HepG2 (cell line): ENCODE measurements around the gene NFS1. TPM values are rescaled to one million over a fixed set of nuclear protein-coding genes. Genes with fewer than 3 reads are reported as not detected.

Experiments used
- ATF7 ChIP-seq, 2 experiments: fragments of 450-650 bp in 1 of 2; sonication (generic) in 1 of 2; formaldehyde crosslinking in 1 of 2; IDR thresholded peaks; 2 replicates each; pipeline versions ENCODE4 v1.4.0 to v1.6.1; 2016 to 2020; ENCODE audit warnings: antibody characterized with exemption in 1 of 2, mild to moderate bottlenecking in 1 of 2, missing genetic modification reagents in 1 of 2
- ATF7-NPFF ChIP-seq: sonication (generic); formaldehyde crosslinking; IDR thresholded peaks from 2 replicates; pipeline ENCODE4 v1.8.1; 2023; ENCODE audit warnings: mild to moderate bottlenecking, low read depth, missing genetic modification reagents, moderate library complexity
- ELF3 ChIP-seq: IDR thresholded peaks from 2 replicates; pipeline ENCODE4 v1.6.1; 2016; ENCODE audit warnings: missing genetic modification reagents, missing compliant biosample characterization
- HDAC6 ChIP-seq: fragments of 200-600 bp; sonication (generic); IDR thresholded peaks from 2 replicates; pipeline ENCODE4 v1.7.0; 2017; ENCODE audit warnings: mild to moderate bottlenecking, antibody characterized with exemption, low read length, low read depth
- HNF4A ChIP-seq: sonication (generic); formaldehyde crosslinking; IDR thresholded peaks from 2 replicates; pipeline ENCODE4 v1.4.0; 2020; ENCODE audit warnings: missing genetic modification reagents
- HNRNPLL ChIP-seq: fragments of 200-400 bp; formaldehyde crosslinking; IDR thresholded peaks from 2 replicates; pipeline ENCODE4 v1.6.1; 2017; ENCODE audit warnings: mild to moderate bottlenecking, low read depth, low read length; ENCODE audit not compliant: poor library complexity, severe bottlenecking
- HOXD1 ChIP-seq: sonication (generic); formaldehyde crosslinking; IDR thresholded peaks from 2 replicates; pipeline ENCODE4 v1.5.0; 2020; ENCODE audit warnings: missing genetic modification reagents
- JUND ChIP-seq: sonication (generic); formaldehyde crosslinking; IDR thresholded peaks from 2 replicates; pipeline ENCODE4 v1.8.0; 2022; ENCODE audit warnings: mild to moderate bottlenecking, missing genetic modification reagents
- MAFG ChIP-seq: sonication (generic); formaldehyde crosslinking; IDR thresholded peaks from 2 replicates; pipeline ENCODE4 v1.5.1; 2020; ENCODE audit warnings: mild to moderate bottlenecking, missing genetic modification reagents
- MAZ ChIP-seq, 2 experiments: sonication (generic) in 1 of 2; formaldehyde crosslinking in 1 of 2; IDR thresholded peaks; 2 replicates each; pipeline versions ENCODE4 v1.5.0 to v1.6.1; 2012 to 2020; ENCODE audit warnings: low read depth in 2 of 2, mild to moderate bottlenecking in 2 of 2, borderline replicate concordance in 1 of 2, improper control_type of control experiment in 1 of 2, low read length in 1 of 2, missing genetic modification reagents in 1 of 2, moderate library complexity in 1 of 2
- NBN ChIP-seq: fragments of 450-650 bp; conservative IDR thresholded peaks from 2 replicates; pipeline ENCODE4 v1.6.1; 2017
- NFKBIZ ChIP-seq: IDR thresholded peaks from 2 replicates; pipeline ENCODE4 v1.6.1; 2018; ENCODE audit warnings: missing genetic modification reagents, missing compliant biosample characterization
- NFYC ChIP-seq: IDR thresholded peaks from 2 replicates; pipeline ENCODE4 v1.6.1; 2016; ENCODE audit warnings: missing genetic modification reagents, missing compliant biosample characterization
- POLR2G ChIP-seq: fragments of 200-400 bp; formaldehyde crosslinking; IDR thresholded peaks from 2 replicates; pipeline ENCODE4 v1.6.1; 2018; ENCODE audit warnings: mild to moderate bottlenecking, low read depth, low read length, moderate library complexity
- TCF12 ChIP-seq, 2 experiments: fragments of 450-650 bp in 1 of 2; sonication (generic) in 1 of 2; formaldehyde crosslinking in 1 of 2; IDR thresholded peaks; 2 replicates each; pipeline versions ENCODE4 v1.6.1 to v1.8.0; 2017 to 2022; ENCODE audit warnings: antibody characterized with exemption in 1 of 2, mild to moderate bottlenecking in 1 of 2, missing genetic modification reagents in 1 of 2, moderate library complexity in 1 of 2
- ZBTB7B ChIP-seq: sonication (generic); formaldehyde crosslinking; IDR thresholded peaks from 2 replicates; pipeline ENCODE4 v1.4.0; 2020; ENCODE audit warnings: missing genetic modification reagents
- ZBTB8A ChIP-seq: sonication (generic); formaldehyde crosslinking; IDR thresholded peaks from 2 replicates; pipeline ENCODE4 v1.4.0; 2020; ENCODE audit warnings: mild to moderate bottlenecking, low read depth, missing genetic modification reagents, borderline replicate concordance
- ZNF143 ChIP-seq: sonication (generic); formaldehyde crosslinking; IDR thresholded peaks from 2 replicates; pipeline ENCODE4 v1.4.0; 2020; ENCODE audit warnings: missing genetic modification reagents
- ZNF264 ChIP-seq: sonication (generic); formaldehyde crosslinking; IDR thresholded peaks from 2 replicates; pipeline ENCODE4 v1.4.0; 2020; ENCODE audit warnings: missing genetic modification reagents
- ZNF431 ChIP-seq: sonication (generic); formaldehyde crosslinking; IDR thresholded peaks from 2 replicates; pipeline ENCODE4 v1.9.0; 2022; ENCODE audit warnings: missing genetic modification reagents, low read depth, mild to moderate bottlenecking, borderline replicate concordance
- ZNF570 ChIP-seq: sonication (generic); formaldehyde crosslinking; IDR thresholded peaks from 2 replicates; pipeline ENCODE4 v1.4.0; 2020; ENCODE audit warnings: mild to moderate bottlenecking, missing genetic modification reagents, borderline replicate concordance
- ZNF589 ChIP-seq: sonication (generic); formaldehyde crosslinking; conservative IDR thresholded peaks from 2 replicates; pipeline ENCODE4 v1.8.0; 2022; ENCODE audit warnings: mild to moderate bottlenecking, moderate library complexity, missing genetic modification reagents
- ZNF616 ChIP-seq: sonication (generic); formaldehyde crosslinking; IDR thresholded peaks from 2 replicates; pipeline ENCODE4 v1.5.0; 2020; ENCODE audit warnings: low read depth, mild to moderate bottlenecking, missing genetic modification reagents
- ZNF790 ChIP-seq: sonication (generic); formaldehyde crosslinking; IDR thresholded peaks from 2 replicates; pipeline ENCODE4 v1.8.0; 2022; ENCODE audit warnings: missing genetic modification reagents, mild to moderate bottlenecking, borderline replicate concordance
- polyA plus RNA-seq, 8 experiments: library from polyadenylated mRNA; depleted of rRNA in 3 of 8; stranded (reverse) in 7 of 8; unstranded in 1 of 8; fragments of >200 nt; fragmentation: Illumina TruSeq in 4 of 8; extraction: Trizol in 4 of 8; gene quantifications; 2 replicates each; pipeline versions ENCODE4 v1.2.1 to v1.2.3, GENCODE V29; 2011 to 2016; ENCODE audit warnings: low read depth in 4 of 8, missing spikeins in 1 of 8, mixed read lengths in 1 of 8; ENCODE audit not compliant: insufficient read depth in 1 of 8
- total RNA-seq, 5 experiments: library from RNA; depleted of rRNA; stranded (reverse); fragments of >200 nt; fragmentation: Illumina TruSeq; extraction: Trizol; gene quantifications; 2 replicates each; pipeline ENCODE4 v1.2.3, GENCODE V29; 2016; ENCODE audit warnings: low read depth in 1 of 5
- TF ChIP-seq, protein P1 (sequence below): sonication (generic); formaldehyde crosslinking; IDR thresholded peaks from 2 replicates; pipeline ENCODE4 v1.8.0; 2022; ENCODE audit warnings: mild to moderate bottlenecking, missing genetic modification reagents, moderate library complexity
- TF ChIP-seq, protein P2 (sequence below): sonication (generic); formaldehyde crosslinking; IDR thresholded peaks from 2 replicates; pipeline ENCODE4 v1.4.0; 2020; ENCODE audit warnings: mild to moderate bottlenecking, missing genetic modification reagents
- TF ChIP-seq, protein P3 (sequence below): IDR thresholded peaks from 2 replicates; pipeline ENCODE4 v1.6.1; 2016; ENCODE audit warnings: mild to moderate bottlenecking, missing biosample characterization, missing genetic modification reagents
- TF ChIP-seq, protein P4 (sequence below): fragments of 450-650 bp; IDR thresholded peaks from 2 replicates; pipeline ENCODE4 v1.6.1; 2017

Gene NFS1
- total and polyA plus RNA-seq, 2 of the 13 experiments (the other 11 are each of a cell fraction or from before 2014, with no cell fraction given): 65.9 to 88.1 TPM

DNA sequence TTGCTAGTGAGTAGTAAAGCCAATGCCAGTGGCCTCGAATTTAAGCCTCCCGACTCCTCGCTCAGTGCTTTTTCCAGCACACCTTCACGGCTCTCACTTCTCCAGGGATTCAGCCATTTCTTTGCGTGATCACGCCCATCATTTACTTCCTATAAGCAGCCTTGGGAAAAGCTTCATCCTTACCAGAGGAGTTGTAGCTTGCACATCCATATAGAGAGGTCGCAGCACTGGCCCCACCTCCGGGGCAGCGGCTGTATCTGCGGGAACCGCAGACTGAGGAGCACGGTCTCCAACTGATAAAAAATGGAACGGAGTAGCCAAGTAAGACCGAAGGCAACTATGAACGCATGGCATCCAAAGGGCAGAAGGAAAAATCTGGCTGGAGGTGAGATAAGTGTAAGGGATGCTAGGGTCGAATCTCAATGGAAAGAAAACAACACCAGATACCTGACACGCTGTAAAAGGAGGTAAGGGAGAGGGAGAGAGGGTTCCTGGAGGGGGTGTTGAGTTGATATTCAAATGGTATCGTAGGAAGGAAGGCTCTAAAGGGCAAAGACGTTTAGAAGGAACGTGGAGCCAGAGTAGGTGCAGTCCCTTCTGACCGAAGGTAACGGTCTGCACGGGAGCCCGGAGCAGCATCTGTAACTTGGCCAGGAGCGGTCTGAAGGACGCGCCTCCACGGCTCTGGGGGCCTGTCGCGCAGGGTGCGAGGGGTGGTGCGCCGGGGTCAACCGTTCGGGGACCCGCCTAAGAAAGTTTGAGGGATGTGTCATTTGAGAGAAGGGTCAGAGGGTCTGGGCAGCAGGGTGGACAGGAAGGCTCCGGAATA, 640 bp downstream of the NFS1 start (continued):
- TF ChIP-seq, protein P1, sequence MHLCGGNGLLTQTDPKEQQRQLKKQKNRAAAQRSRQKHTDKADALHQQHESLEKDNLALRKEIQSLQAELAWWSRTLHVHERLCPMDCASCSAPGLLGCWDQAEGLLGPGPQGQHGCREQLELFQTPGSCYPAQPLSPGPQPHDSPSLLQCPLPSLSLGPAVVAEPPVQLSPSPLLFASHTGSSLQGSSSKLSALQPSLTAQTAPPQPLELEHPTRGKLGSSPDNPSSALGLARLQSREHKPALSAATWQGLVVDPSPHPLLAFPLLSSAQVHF (CRISPR knock-in tag): no peak; the same call in 1 of the 2 replicates
- TF ChIP-seq JUND (no peak), ZNF264 (no peak), NFYC (CRISPR knock-in tag) (no peak), ZNF616 (no peak; the same call in 1 of the 2 replicates), ZNF143 (CRISPR knock-in tag) (no peak), ZNF570 (peak; percentile 92), ZNF589 (CRISPR knock-in tag) (peak; percentile 60; the same call in 1 of the 2 replicates), HNF4A (CRISPR knock-in tag) (0 out of 2 replicates have a peak, but pooled peaks have one; percentile 5), ZNF790 (CRISPR knock-in tag) (peak; percentile 22; the same call in 1 of the 2 replicates), HNRNPLL (no peak), NFKBIZ (CRISPR knock-in tag) (no peak), ZBTB7B (no peak), ZBTB8A (CRISPR knock-in tag) (no peak; the same call in 1 of the 2 replicates), MAZ (IDR thresholded peaks at IDR 0.05; ENCODE audit: borderline replicate concordance, low read depth, low read length) (no peak), MAZ (CRISPR knock-in tag; IDR thresholded peaks at IDR 0.05; ENCODE audit: low read depth) (no peak; the same call in 1 of the 2 replicates), HOXD1 (no peak), MAFG (CRISPR knock-in tag) (no peak), POLR2G (no peak), ATF7-NPFF (CRISPR knock-in tag) (no peak), ZNF431 (no peak), HDAC6 (no peak), TCF12 (IDR thresholded peaks at IDR 0.05) (no peak), TCF12 (CRISPR knock-in tag; IDR thresholded peaks at IDR 0.05) (no peak), NBN (no peak), ELF3 (CRISPR knock-in tag) (no peak), ATF7 (IDR thresholded peaks at IDR 0.05) (no peak), ATF7 (CRISPR knock-in tag; IDR thresholded peaks at IDR 0.05) (0 out of 2 replicates have a peak, but pooled peaks have one; percentile 36)
- TF ChIP-seq, protein P2, sequence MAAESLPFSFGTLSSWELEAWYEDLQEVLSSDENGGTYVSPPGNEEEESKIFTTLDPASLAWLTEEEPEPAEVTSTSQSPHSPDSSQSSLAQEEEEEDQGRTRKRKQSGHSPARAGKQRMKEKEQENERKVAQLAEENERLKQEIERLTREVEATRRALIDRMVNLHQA (CRISPR knock-in tag): no peak
- TF ChIP-seq, protein P3, sequence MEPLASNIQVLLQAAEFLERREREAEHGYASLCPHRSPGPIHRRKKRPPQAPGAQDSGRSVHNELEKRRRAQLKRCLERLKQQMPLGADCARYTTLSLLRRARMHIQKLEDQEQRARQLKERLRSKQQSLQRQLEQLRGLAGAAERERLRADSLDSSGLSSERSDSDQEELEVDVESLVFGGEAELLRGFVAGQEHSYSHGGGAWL (CRISPR knock-in tag): no peak
- TF ChIP-seq, protein P4, sequence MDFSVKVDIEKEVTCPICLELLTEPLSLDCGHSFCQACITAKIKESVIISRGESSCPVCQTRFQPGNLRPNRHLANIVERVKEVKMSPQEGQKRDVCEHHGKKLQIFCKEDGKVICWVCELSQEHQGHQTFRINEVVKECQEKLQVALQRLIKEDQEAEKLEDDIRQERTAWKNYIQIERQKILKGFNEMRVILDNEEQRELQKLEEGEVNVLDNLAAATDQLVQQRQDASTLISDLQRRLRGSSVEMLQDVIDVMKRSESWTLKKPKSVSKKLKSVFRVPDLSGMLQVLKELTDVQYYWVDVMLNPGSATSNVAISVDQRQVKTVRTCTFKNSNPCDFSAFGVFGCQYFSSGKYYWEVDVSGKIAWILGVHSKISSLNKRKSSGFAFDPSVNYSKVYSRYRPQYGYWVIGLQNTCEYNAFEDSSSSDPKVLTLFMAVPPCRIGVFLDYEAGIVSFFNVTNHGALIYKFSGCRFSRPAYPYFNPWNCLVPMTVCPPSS: no peak
